Activated naive CD8-positive, alpha-beta T cell treated with anti-CD3 and anti-CD28 coated beads, Interleukin-2, amount 50 U/mL, for 24 hours (primary cell): Measurements from ENCODE around the gene PRRC2B.

Experiments
- ATAC-seq: fragments of 150-1000 bp; cut with Tn5 transposase; one replicate; pipeline ENCODE4 v1.10.0; 2021
- DNase-seq: peaks from one replicate; pipeline ENCODE4 v3.0.0; 2021
- H3K27ac Mint-ChIP-seq: one replicate; pipeline ENCODE4 v1.8.0; 2021; ENCODE audit warnings: mild to moderate bottlenecking, mixed read lengths
- H3K27me3 Mint-ChIP-seq: one replicate; pipeline ENCODE4 v1.8.0; 2021; ENCODE audit warnings: mixed read lengths
- H3K36me3 Mint-ChIP-seq: one replicate; pipeline ENCODE4 v1.8.0; 2021; ENCODE audit warnings: low read depth, mixed read lengths
- H3K4me1 Mint-ChIP-seq: one replicate; pipeline ENCODE4 v1.8.0; 2021; ENCODE audit warnings: mixed read lengths
- H3K4me3 Mint-ChIP-seq: one replicate; pipeline ENCODE4 v1.8.0; 2021; ENCODE audit warnings: mild to moderate bottlenecking, moderate library complexity, mixed read lengths
- H3K9me3 Mint-ChIP-seq: one replicate; pipeline ENCODE4 v1.8.0; 2021; ENCODE audit warnings: mixed read lengths

PRRC2B gene

GRCh38 chr9:131397100-131397790 is 3.4 kb downstream of the PRRC2B start:
- peak overlapping the region; percentile 76 for H3K27ac Mint-ChIP-seq
- H3K9me3 Mint-ChIP-seq, result no peaks in the 10 kb centered on the region
- peaks cover 22% of the 10 kb centered on the region for H3K36me3 Mint-ChIP-seq
- peak overlapping the region; percentile 93 for H3K4me3 Mint-ChIP-seq
- peaks cover 74% of the 10 kb centered on the region for H3K4me1 Mint-ChIP-seq
- DNase-seq (no peak), ATAC-seq (no peak)
- H3K27me3 Mint-ChIP-seq, result no peaks in the 10 kb centered on the region

DNA sequence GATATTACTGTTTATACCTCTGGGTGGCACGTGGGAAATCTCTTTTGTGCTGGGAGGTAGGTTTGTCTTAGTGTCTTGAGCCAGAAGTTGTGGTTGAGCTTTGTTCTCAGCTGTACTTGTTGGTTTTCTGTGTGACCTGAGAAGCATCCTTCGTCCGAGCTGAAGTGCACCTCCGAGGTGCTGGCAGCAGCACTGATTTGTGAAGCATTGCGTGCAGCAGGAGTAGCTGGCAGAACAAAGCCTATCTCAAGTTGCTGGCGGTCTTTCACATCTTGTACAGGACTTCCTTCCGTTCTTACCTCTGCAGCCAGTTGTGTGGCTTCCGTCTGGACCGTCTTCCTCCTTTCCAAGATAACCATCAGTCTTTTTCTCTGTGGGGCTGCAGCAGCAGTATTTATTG is 4.3 kb downstream of the PRRC2B start:
- H3K9me3 Mint-ChIP-seq, result no peaks in the 10 kb centered on the region
- DNase-seq (peak; percentile 25), ATAC-seq (no peak)
- peak overlapping the region; percentile 93 for H3K4me3 Mint-ChIP-seq
- no peaks in the 10 kb centered on the region for H3K27me3 Mint-ChIP-seq
- peaks cover 81% of the 10 kb centered on the region for H3K4me1 Mint-ChIP-seq
- peak overlapping the region; percentile 76 for H3K27ac Mint-ChIP-seq
- peaks cover 25% of the 10 kb centered on the region for H3K36me3 Mint-ChIP-seq

- H3K36me3 Mint-ChIP-seq, result peaks cover 22% of the 10 kb centered on the region
- no peak for ATAC-seq
- no peaks in the 10 kb centered on the region for H3K9me3 Mint-ChIP-seq
- H3K27ac Mint-ChIP-seq, result no peak overlapping the region
- DNase-seq, result no peak
- peak overlapping the region; percentile 3 for H3K4me3 Mint-ChIP-seq
- H3K27me3 Mint-ChIP-seq, result no peaks in the 10 kb centered on the region
- peaks cover 91% of the 10 kb centered on the region for H3K4me1 Mint-ChIP-seq
Measured at GRCh38 chr9:131399972-131400371, 6.1 kb downstream of the PRRC2B start.

GRCh38 chr9:131400627-131401026 is 6.7 kb downstream of the PRRC2B start:
- Mint-ChIP-seq H3K27ac (no peak overlapping the region), H3K36me3 (peaks cover 19% of the 10 kb centered on the region)

GRCh38 chr9:131402073-131402472 is 8.2 kb downstream of the PRRC2B start:
- Mint-ChIP-seq H3K27ac (peak overlapping the region; percentile 23), H3K27me3 (no peaks in the 10 kb centered on the region), H3K36me3 (peaks cover 17% of the 10 kb centered on the region), H3K9me3 (no peaks in the 10 kb centered on the region), H3K4me1 (peaks cover 91% of the 10 kb centered on the region), H3K4me3 (no peak overlapping the region)
- no peak for DNase-seq
- ATAC-seq, result no peak

More at GRCh38 chr9:131400627-131401026, 6.7 kb downstream of the PRRC2B start:
- H3K27me3 Mint-ChIP-seq, result no peaks in the 10 kb centered on the region
- no peak overlapping the region for H3K4me3 Mint-ChIP-seq
- H3K4me1 Mint-ChIP-seq, result peaks cover 91% of the 10 kb centered on the region
- ATAC-seq (no peak), DNase-seq (no peak)
- no peaks in the 10 kb centered on the region for H3K9me3 Mint-ChIP-seq

GRCh38 chr9:131402738-131403492 is 9.0 kb downstream of the PRRC2B start:
- ATAC-seq, result no peak
- H3K27me3 Mint-ChIP-seq, result no peaks in the 10 kb centered on the region

GRCh38 chr9:131403493-131403773 is 9.5 kb downstream of the PRRC2B start:
- no peak for ATAC-seq
- H3K9me3 Mint-ChIP-seq, result no peaks in the 10 kb centered on the region
- no peak for DNase-seq
- H3K4me1 Mint-ChIP-seq, result peaks cover 91% of the 10 kb centered on the region
- H3K27ac Mint-ChIP-seq, result no peak overlapping the region
- H3K36me3 Mint-ChIP-seq, result peaks cover 6% of the 10 kb centered on the region
- no peak overlapping the region for H3K4me3 Mint-ChIP-seq
- no peaks in the 10 kb centered on the region for H3K27me3 Mint-ChIP-seq

More at GRCh38 chr9:131402738-131403492, 9.0 kb downstream of the PRRC2B start:
- Mint-ChIP-seq H3K9me3 (no peaks in the 10 kb centered on the region), H3K36me3 (peaks cover 10% of the 10 kb centered on the region), H3K27ac (peak overlapping the region; percentile 23), H3K4me1 (peaks cover 91% of the 10 kb centered on the region), H3K4me3 (no peak overlapping the region)
- no peak for DNase-seq

DNA sequence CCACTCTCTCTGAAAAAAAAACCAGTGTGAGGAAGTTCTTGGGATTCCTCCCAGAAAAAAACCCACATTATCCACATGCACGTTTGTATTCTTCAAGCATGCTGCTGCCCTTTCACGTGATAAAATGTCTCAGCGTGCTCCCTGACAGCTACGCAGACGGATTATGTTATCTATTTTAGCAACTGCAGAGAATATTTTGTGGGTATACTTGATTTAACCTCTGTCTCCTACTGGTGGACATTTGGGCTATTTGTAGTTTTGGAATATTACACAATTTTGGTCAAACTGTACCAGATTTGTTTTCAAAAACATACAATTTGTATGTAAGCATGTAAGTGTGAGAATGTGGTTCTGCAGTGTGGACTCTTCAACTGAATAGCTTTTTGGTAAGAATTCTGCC is 10.7 kb downstream of the PRRC2B start:
- Mint-ChIP-seq H3K4me3 (peak overlapping the region; percentile 58), H3K27me3 (no peaks in the 10 kb centered on the region), H3K27ac (peak overlapping the region; percentile 58), H3K9me3 (no peaks in the 10 kb centered on the region), H3K4me1 (peaks cover 93% of the 10 kb centered on the region), H3K36me3 (peaks cover 5% of the 10 kb centered on the region)
- no peak for DNase-seq
- no peak for ATAC-seq

- Mint-ChIP-seq H3K27me3 (no peaks in the 10 kb centered on the region), H3K36me3 (peaks cover 5% of the 10 kb centered on the region), H3K9me3 (no peaks in the 10 kb centered on the region), H3K4me1 (peaks cover 93% of the 10 kb centered on the region), H3K27ac (peak overlapping the region; percentile 58), H3K4me3 (peak overlapping the region; percentile 58)
- ATAC-seq (peak; percentile 14), DNase-seq (no peak)
Measured at GRCh38 chr9:131404987-131405386, 11.1 kb downstream of the PRRC2B start.

GRCh38 chr9:131405428-131405827 is 11.5 kb downstream of the PRRC2B start:
- no peaks in the 10 kb centered on the region for H3K9me3 Mint-ChIP-seq
- peak overlapping the region; percentile 73 for H3K27ac Mint-ChIP-seq
- H3K36me3 Mint-ChIP-seq, result peaks cover 10% of the 10 kb centered on the region
- no peaks in the 10 kb centered on the region for H3K27me3 Mint-ChIP-seq
- DNase-seq, result no peak
- peak overlapping the region; percentile 58 for H3K4me3 Mint-ChIP-seq
- ATAC-seq, result no peak
- peaks cover 93% of the 10 kb centered on the region for H3K4me1 Mint-ChIP-seq

GRCh38 chr9:131405858-131406537 is 12.1 kb downstream of the PRRC2B start:
- Mint-ChIP-seq H3K36me3 (peaks cover 13% of the 10 kb centered on the region), H3K4me3 (peak overlapping the region; percentile 58), H3K27ac (peak overlapping the region; percentile 73), H3K9me3 (no peaks in the 10 kb centered on the region), H3K4me1 (peaks cover 92% of the 10 kb centered on the region), H3K27me3 (no peaks in the 10 kb centered on the region)
- ATAC-seq, result no peak
- no peak for DNase-seq

- ATAC-seq, result peak; percentile 74
- peak overlapping the region; percentile 73 for H3K27ac Mint-ChIP-seq
Measured at GRCh38 chr9:131406563-131407436, 12.9 kb downstream of the PRRC2B start.

GRCh38 chr9:131407717-131408195 is 13.9 kb downstream of the PRRC2B start:
- H3K4me3 Mint-ChIP-seq, result peak overlapping the region; percentile 58
- H3K36me3 Mint-ChIP-seq, result peaks cover 8% of the 10 kb centered on the region
- DNase-seq, result no peak
- peaks cover 89% of the 10 kb centered on the region for H3K4me1 Mint-ChIP-seq
- H3K27ac Mint-ChIP-seq, result peak overlapping the region; percentile 73
- no peaks in the 10 kb centered on the region for H3K9me3 Mint-ChIP-seq
- H3K27me3 Mint-ChIP-seq, result no peaks in the 10 kb centered on the region
- no peak for ATAC-seq

More at GRCh38 chr9:131406563-131407436, 12.9 kb downstream of the PRRC2B start:
- no peaks in the 10 kb centered on the region for H3K9me3 Mint-ChIP-seq
- H3K27me3 Mint-ChIP-seq, result no peaks in the 10 kb centered on the region
- peaks cover 91% of the 10 kb centered on the region for H3K4me1 Mint-ChIP-seq
- H3K4me3 Mint-ChIP-seq, result peak overlapping the region; percentile 58
- DNase-seq, result no peak
- peaks cover 13% of the 10 kb centered on the region for H3K36me3 Mint-ChIP-seq

- no peak for ATAC-seq
- Mint-ChIP-seq H3K27ac (peak overlapping the region; percentile 82), H3K27me3 (no peaks in the 10 kb centered on the region), H3K9me3 (no peaks in the 10 kb centered on the region), H3K4me1 (peaks cover 86% of the 10 kb centered on the region), H3K4me3 (peak overlapping the region; percentile 9), H3K36me3 (peaks cover 16% of the 10 kb centered on the region)
- no peak for DNase-seq
Measured at GRCh38 chr9:131409458-131409992, 15.6 kb downstream of the PRRC2B start.
